Sigmoid colon (tissue), 7 donors: ENCODE data around the gene FAM3A. TPM values are rescaled to one million over a fixed set of nuclear protein-coding genes. Genes with fewer than 3 reads are reported as not detected.

Source experiments
- DNase-seq: peaks from one replicate; pipeline ENCODE4 v3.0.0-alpha.2; 2019
- H3K27ac ChIP-seq, 4 donors: fragments of 200-600 bp; sonication (generic); one replicate each; pipeline ENCODE4 v1.5.1; 2016 to 2019; ENCODE audit warnings: mild to moderate bottlenecking in 1 of 4
- H3K27me3 ChIP-seq, 3 donors: fragments of 200-600 bp; sonication (generic); one replicate each; pipeline ENCODE4 v1.5.1; 2019; ENCODE audit warnings: mild to moderate bottlenecking in 1 of 3
- H3K36me3 ChIP-seq, 4 donors: fragments of 200-600 bp; sonication (generic); one replicate each; pipeline ENCODE4 v1.5.1; 2016 to 2019
- H3K4me1 ChIP-seq, 4 donors: fragments of 200-600 bp; sonication (generic); one replicate each; pipeline ENCODE4 v1.5.1; 2017 to 2019
- H3K4me3 ChIP-seq, 4 donors: fragments of 200-600 bp; sonication (generic); one replicate each; pipeline ENCODE4 v1.5.1; 2017 to 2019; ENCODE audit warnings: mild to moderate bottlenecking in 2 of 4, moderate library complexity in 1 of 4
- H3K9me3 ChIP-seq, 4 donors: fragments of 200-600 bp in 3 of 4; sonication (generic) in 3 of 4; one replicate each; pipeline versions ENCODE4 v1.5.1 to v1.6.1; 2013 to 2019
- CTCF ChIP-seq, 4 experiments: fragments of 450-650 bp in 3 of 4; fragments of 200-600 bp in 1 of 4; IDR thresholded peaks; one replicate each; pipeline ENCODE4 v1.5.1; 2016 to 2019; ENCODE audit warnings: antibody characterized with exemption in 4 of 4, mild to moderate bottlenecking in 3 of 4, moderate library complexity in 2 of 4
- EP300 ChIP-seq, 4 donors: sonication (generic); formaldehyde crosslinking; IDR thresholded peaks; one replicate each; pipeline ENCODE4 v1.6.1; 2017; ENCODE audit warnings: antibody characterized with exemption in 4 of 4
- POLR2A ChIP-seq, 2 donors: fragments of 450-650 bp; IDR thresholded peaks; one replicate each; pipeline ENCODE4 v1.6.1; 2016; ENCODE audit warnings: antibody characterized with exemption in 2 of 2, mild to moderate bottlenecking in 2 of 2, moderate library complexity in 2 of 2
- POLR2AphosphoS5 ChIP-seq, 4 donors: sonication (generic); formaldehyde crosslinking; IDR thresholded peaks; one replicate each; pipeline ENCODE4 v1.6.1; 2017; ENCODE audit warnings: antibody characterized with exemption in 4 of 4
- whole genome bisulfite sequencing, 2 donors: extraction: QIAGEN DNeasy Blood & Tissue Kit; methylation state at CpG; one replicate each; pipeline ENCODE4 v1.1.7; 2013; 5-methylcytosine and 5-hydroxymethylcytosine counted together
- intact Hi-C: fragments of 100-400 bp; cut with DNase I; formaldehyde crosslinking; loops from one replicate; pipeline ENCODE4 v1.15.1; 2023
- polyA plus RNA-seq, 3 donors: library from polyadenylated mRNA; stranded (reverse); fragments of 200-250 nt; gene quantifications; one replicate each; pipeline ENCODE4 v1.2.3, GENCODE V29; 2013
- total RNA-seq, 4 donors: library from RNA; depleted of rRNA; stranded (reverse); fragments of >200 nt; gene quantifications; one replicate each; pipeline ENCODE4 v1.1.0, GENCODE V29; 2016
- donor health status: healthy with polysubstance abuse.
- donor health status: Bipolar disorder and iron deficiency.
- donor health status: healthy.

Gene FAM3A
- total and polyA plus RNA-seq, 7 donors, result 30.7 to 64.9 (median 49.0) TPM

- intact Hi-C loops, result no loop called here
- TF ChIP-seq CTCF (IDR thresholded peaks at IDR 0.05), result no peak
- no peak for TF ChIP-seq POLR2A (IDR thresholded peaks at IDR 0.05)
- no peak for TF ChIP-seq EP300 (IDR thresholded peaks at IDR 0.05)
- TF ChIP-seq POLR2AphosphoS5 (IDR thresholded peaks at IDR 0.05), result no peak
- no peak overlapping the region for H3K4me3 ChIP-seq
- 95% methylated on average over 14 of the region's 14 CpGs for WGBS, 2 donors
- H3K9me3 ChIP-seq, result no peaks in the 10 kb centered on the region
- no peaks in the 10 kb centered on the region for H3K27me3 ChIP-seq
- peaks cover 0 to 31% (median 14%) of the 10 kb centered on the region in 4 donors for H3K36me3 ChIP-seq
- no peak overlapping the region for H3K27ac ChIP-seq
- no peak for DNase-seq
- H3K4me1 ChIP-seq, result no peaks in the 10 kb centered on the region
Observed at GRCh38 chrX:154470434-154470833, 45.6 kb downstream of the FAM3A start.

- Histone ChIP-seq H3K27me3 (no peaks in the 10 kb centered on the region), H3K4me3 (no peak overlapping the region), H3K4me1 (no peaks in the 10 kb centered on the region), H3K9me3 (no peaks in the 10 kb centered on the region), H3K27ac (no peak overlapping the region), H3K36me3 (peaks cover 0 to 31% (median 14%) of the 10 kb centered on the region in 4 donors)
- no peak for TF ChIP-seq EP300 (IDR thresholded peaks at IDR 0.05)
- no peak for TF ChIP-seq POLR2A (IDR thresholded peaks at IDR 0.05)
- TF ChIP-seq CTCF (IDR thresholded peaks at IDR 0.05), result no peak
- TF ChIP-seq POLR2AphosphoS5 (IDR thresholded peaks at IDR 0.05), result no peak
- WGBS, 2 donors, result 94 to 95% methylated on average over 18 of the region's 18 CpGs
- intact Hi-C loops, result no loop called here
- DNase-seq, result no peak
Observed at GRCh38 chrX:154469880-154470279, 46.2 kb downstream of the FAM3A start.

GRCh38 chrX:154469114-154469513 lies 46.9 kb downstream of the FAM3A start:
- Histone ChIP-seq H3K27me3 (no peaks in the 10 kb centered on the region), H3K4me1 (no peaks in the 10 kb centered on the region), H3K27ac (no peak overlapping the region), H3K9me3 (no peaks in the 10 kb centered on the region), H3K36me3 (peaks cover 0 to 38% (median 14%) of the 10 kb centered on the region in 4 donors), H3K4me3 (no peak overlapping the region)
- WGBS, 2 donors, result 93 to 96% methylated on average over 9 of the region's 9 CpGs
- no peak for TF ChIP-seq EP300 (IDR thresholded peaks at IDR 0.05)
- TF ChIP-seq POLR2A (IDR thresholded peaks at IDR 0.05), result no peak
- TF ChIP-seq CTCF (IDR thresholded peaks at IDR 0.05), result no peak
- no peak for TF ChIP-seq POLR2AphosphoS5 (IDR thresholded peaks at IDR 0.05)
- DNase-seq, result no peak
- intact Hi-C loops, result no loop called here

- no peak overlapping the region for H3K4me3 ChIP-seq
- H3K4me1 ChIP-seq, result no peaks in the 10 kb centered on the region
- H3K36me3 ChIP-seq, result peaks cover 0 to 40% (median 14%) of the 10 kb centered on the region in 4 donors
- no peak for DNase-seq
- intact Hi-C loops, result no loop called here
- 96% methylated on average over 23 of the region's 23 CpGs for WGBS, 2 donors
- no peaks in the 10 kb centered on the region for H3K27me3 ChIP-seq
- H3K27ac ChIP-seq, result no peak overlapping the region
- TF ChIP-seq CTCF (IDR thresholded peaks at IDR 0.05) (no peak), POLR2A (IDR thresholded peaks at IDR 0.05) (no peak), EP300 (IDR thresholded peaks at IDR 0.05) (no peak), POLR2AphosphoS5 (IDR thresholded peaks at IDR 0.05) (no peak)
- no peaks in the 10 kb centered on the region for H3K9me3 ChIP-seq
Observed at GRCh38 chrX:154468217-154468616, 47.8 kb downstream of the FAM3A start.

- intact Hi-C loops, result no loop called here
- H3K4me1 ChIP-seq, result no peaks in the 10 kb centered on the region
- peaks cover 0 to 40% (median 14%) of the 10 kb centered on the region in 4 donors for H3K36me3 ChIP-seq
- H3K4me3 ChIP-seq, result no peak overlapping the region
- no peak for DNase-seq
- H3K27ac ChIP-seq, result no peak overlapping the region
- 96 to 98% methylated on average over 21 of the region's 21 CpGs for WGBS, 2 donors
- H3K27me3 ChIP-seq, result no peaks in the 10 kb centered on the region
- no peaks in the 10 kb centered on the region for H3K9me3 ChIP-seq
- no peak for TF ChIP-seq POLR2A (IDR thresholded peaks at IDR 0.05)
- no peak for TF ChIP-seq EP300 (IDR thresholded peaks at IDR 0.05)
- TF ChIP-seq CTCF (IDR thresholded peaks at IDR 0.05), result no peak
- no peak for TF ChIP-seq POLR2AphosphoS5 (IDR thresholded peaks at IDR 0.05)
Observed at GRCh38 chrX:154467556-154467955, 48.5 kb downstream of the FAM3A start.
